GM19395 (cell line): ENCODE data around the gene PMAIP1.
"Not testable (repeated sequence)": the region's sequence is repeated elsewhere in the genome, so short reads cannot be mapped to it uniquely, and the experiment has no call there.

Source experiments
- ATAC-seq: cut with Tn5 transposase; IDR thresholded peaks from one replicate; pipeline ENCODE4 v1.9.1; 2021; ENCODE audit warnings: mild to moderate bottlenecking, moderate library complexity; ENCODE audit not compliant: unreplicated experiment

The PMAIP1 gene

DNA sequence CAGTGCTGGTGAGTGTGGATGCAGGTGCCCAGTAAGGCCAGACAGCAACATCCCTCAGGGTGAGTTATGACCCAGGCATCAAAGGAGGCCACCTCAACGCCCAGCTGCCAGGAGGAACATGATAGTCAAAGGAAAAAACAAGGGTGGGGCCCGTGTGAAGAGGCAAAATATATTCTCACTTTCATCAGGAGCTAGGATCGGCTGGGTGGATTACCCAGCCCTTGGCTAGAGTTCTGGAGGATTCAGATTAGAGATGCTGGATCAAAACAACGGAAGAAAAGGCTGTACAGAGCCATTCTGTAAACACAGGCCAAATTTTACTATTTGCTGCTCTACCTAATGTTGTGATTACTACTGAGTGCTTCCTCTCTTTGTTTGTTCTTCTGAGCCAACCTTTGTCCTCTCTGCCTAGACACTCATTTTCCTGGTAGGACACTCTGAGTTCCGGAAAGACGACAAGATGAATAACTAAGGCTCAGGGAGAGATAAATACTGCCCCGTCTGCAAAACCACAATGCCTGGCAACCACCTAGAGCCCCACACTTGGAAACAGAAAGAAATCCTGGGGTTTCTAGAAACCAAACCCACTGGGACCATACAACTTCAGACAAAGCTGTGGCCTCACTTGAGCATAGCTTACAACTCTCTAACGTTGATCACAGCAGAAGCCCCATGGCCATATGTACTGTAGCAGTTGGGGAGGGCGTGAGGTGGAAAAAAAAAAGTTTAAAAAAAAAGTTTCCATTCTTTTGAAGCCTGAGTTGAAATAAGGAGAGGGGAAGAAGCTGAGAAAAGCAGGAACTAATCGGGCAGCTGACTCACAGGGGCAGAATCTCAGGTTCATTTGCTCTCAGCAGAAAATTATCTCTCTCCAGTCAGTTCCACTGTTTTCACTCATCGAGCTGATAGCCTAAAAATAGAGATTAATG lies 17.8 kb upstream of the PMAIP1 start:
- ATAC-seq = peak; percentile 27

DNA sequence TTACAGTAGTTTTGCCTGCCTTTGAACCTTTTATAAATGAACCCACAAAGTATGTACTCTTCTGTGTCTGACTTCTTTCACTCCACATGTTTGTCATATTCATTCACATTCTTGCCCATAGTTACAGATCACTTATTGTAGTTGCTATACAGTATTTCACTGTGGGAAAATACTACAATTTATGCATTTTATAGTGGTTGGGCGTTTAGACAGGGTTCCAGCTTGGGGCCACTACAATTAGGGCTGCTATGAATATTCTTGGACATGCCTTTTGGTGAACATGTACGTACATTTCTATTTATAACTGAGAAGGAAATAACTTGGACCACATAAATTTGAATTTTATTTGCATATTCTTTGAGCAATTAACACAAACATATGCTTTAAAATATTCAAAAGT lies 15.4 kb upstream of the PMAIP1 start:
- no peak for ATAC-seq

- peak; percentile 90 for ATAC-seq
Measured at GRCh38 chr18:59885579-59886163, 14.1 kb upstream of the PMAIP1 start.

DNA sequence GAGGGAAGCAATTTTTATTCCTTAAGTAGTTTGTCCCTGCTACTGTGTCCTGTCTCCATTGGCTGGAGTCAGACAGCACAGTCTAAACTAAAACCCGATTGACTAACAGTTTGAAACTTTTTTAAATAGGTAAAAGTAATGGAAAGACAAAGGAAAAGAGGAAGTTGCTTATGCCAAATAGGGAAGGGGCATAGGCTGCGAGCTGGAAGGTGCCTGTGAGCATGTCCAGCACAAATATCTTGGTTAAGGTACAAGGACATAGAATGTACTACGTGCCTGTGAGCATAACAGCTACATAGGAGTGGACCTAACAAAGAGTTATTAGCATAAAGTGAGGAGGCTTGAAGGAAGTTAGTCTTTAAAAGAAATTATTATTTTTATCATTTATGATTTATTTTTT lies 13.4 kb upstream of the PMAIP1 start:
- not testable (repeated sequence) for ATAC-seq

DNA sequence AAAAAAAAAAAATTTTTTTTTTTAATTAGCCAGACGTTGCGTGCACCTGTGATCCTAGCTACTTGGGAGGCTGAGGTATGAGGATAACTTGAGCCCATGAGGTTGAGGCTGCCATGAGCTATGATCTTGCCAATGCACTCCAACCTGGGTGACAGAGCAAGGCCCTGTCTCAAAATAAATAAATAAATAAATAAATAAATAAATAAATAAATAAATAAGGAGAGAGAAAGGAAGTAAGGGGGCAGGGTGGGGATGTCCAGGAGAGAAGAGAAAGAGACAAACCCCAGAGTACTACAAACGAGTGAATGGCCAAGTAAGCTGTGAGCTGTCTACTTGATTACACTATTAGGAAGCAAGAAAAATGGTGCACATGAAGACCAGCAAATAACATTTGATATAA lies 7.7 kb upstream of the PMAIP1 start:
- ATAC-seq = no peak

DNA sequence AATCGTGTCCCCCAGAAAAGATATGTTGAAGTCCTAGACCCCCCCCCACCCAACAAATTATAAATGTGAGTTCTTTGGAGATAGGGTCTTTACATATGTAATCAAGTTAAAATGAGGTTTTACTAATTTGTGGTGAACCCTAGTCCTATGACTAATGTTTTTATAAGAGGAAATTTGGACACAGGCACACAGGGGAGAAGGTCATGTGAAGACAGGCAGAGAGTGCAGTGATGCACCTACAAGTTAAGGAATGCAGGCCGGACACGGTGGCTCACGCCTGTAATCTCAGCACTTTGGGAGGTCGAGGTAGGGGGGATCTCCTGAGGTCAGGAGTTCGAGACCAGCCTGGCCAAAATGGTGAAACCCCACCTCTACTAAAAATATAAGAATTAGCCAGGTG lies 5.8 kb upstream of the PMAIP1 start:
- no peak for ATAC-seq

GRCh38 chr18:59897321-59897954 lies 2.4 kb upstream of the PMAIP1 start:
- ATAC-seq = no peak

GRCh38 chr18:59898093-59898492 lies 1.7 kb upstream of the PMAIP1 start:
- ATAC-seq = no peak

GRCh38 chr18:59898609-59899297 lies 1.0 kb upstream of the PMAIP1 start:
- peak; percentile 31 for ATAC-seq

GRCh38 chr18:59900222-59901128 lies 679 bp downstream of the PMAIP1 start:
- ATAC-seq = peak; percentile 43

- ATAC-seq = no peak
Measured at GRCh38 chr18:59902131-59902992, 2.6 kb downstream of the PMAIP1 start.

- ATAC-seq = no peak
Measured at GRCh38 chr18:59902993-59903610, 3.3 kb downstream of the PMAIP1 start.

DNA sequence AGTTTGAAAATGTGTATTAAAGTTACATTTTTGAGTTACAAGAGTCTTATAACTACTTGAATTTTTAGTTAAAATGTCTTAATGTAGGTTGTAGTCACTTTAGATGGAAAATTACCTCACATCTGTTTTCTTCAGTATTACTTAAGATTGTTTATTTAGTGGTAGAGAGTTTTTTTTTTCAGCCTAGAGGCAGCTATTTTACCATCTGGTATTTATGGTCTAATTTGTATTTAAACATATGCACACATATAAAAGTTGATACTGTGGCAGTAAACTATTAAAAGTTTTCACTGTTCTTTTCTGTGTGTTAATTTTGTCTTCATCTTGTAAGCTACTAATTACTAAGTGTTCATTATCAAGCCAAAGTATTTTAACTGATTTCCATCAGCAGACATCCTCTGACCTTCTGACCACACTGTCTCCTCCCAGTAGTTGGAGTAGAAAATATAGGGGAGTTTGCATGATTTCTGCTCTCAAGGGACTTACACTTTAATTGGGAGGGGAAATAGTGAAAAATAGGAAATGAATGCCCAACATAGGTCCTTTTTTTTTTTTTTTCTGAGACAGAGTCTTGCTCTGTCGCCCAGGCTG lies 4.3 kb downstream of the PMAIP1 start:
- no peak for ATAC-seq

- ATAC-seq = no peak
Measured at GRCh38 chr18:59905686-59906091, 5.9 kb downstream of the PMAIP1 start.

DNA sequence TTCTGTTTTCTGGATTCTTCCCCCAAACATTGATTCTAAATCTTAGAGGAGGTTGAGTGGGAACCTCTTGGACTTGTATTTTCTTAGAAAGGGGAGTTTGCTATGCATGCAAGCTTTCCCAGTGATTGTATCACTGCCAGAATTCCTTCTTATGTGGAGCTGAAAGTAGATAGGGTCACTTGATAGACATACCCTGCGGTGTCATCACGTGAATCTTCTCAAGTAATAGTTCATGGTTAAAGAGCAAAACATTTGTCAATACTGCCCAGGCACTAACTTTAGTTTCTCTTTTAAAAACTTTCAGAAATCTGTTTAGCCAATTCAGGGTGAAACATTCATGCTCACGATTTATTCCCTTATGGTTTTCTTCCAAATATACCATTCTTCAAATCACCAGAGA lies 6.4 kb downstream of the PMAIP1 start:
- no peak for ATAC-seq

DNA sequence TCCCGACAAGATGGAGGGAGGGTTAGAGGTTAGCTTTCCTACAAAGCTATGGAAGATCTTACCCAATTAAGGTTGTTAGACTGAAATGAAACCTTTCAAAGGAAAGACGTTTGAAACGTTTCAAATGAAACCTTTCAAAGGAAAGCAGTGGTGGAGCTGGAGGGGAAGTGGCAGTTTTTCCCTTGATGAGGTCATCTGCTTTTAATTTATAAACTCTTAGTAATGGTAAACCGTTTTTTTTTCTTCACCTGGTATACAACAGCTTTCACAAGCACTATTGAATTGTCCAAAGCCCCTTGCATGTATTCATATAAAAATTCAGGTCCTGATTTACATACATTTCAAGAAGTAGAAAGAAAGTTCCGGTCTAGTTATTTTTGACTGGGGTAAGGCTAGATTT lies 7.4 kb downstream of the PMAIP1 start:
- ATAC-seq = peak; percentile 28

DNA sequence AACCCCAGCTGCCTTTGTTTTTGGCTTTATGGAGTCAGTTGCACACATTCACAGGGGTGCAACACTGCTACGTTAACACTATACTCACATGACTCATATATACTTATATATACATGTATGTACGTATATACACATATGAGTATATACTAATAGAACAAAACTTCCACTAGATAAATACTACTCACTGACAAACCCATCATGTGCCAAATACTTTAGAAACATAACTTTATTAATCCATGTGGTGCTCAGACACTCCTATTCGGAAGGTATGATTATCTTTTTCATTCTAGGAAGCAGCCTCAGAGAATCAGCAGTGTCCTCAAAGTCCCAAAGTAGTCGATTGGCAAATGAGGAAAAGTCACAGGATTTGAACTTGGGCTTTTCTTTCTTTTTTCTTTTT lies 7.9 kb downstream of the PMAIP1 start:
- ATAC-seq = peak; percentile 11

- ATAC-seq = no peak
Measured at GRCh38 chr18:59908799-59909198, 9.0 kb downstream of the PMAIP1 start.
